ENCODE measurements around the gene SERPINB1. TPM values are rescaled to one million over a fixed set of nuclear protein-coding genes. Genes with fewer than 3 reads are reported as not detected.

SERPINB1 gene
- total and polyA plus RNA-seq, 10 of the 15 experiments (the other 5 are each of a cell fraction or from before 2014, with no cell fraction given), result 0.45 to 2.4 (median 0.83) TPM

GRCh38 chr6:2853769-2854395 lies 12.2 kb upstream of the SERPINB1 start:
- RAD21 ChIA-PET (ENCODE audit: unreplicated experiment), result interaction anchor here (0.6 to 6.6 kb wide), 8 partner anchors 8 to 78 kb away, joined by 3 to 92 read pairs (median 11); no protein-coding TSS in a partner anchor
- TF ChIP-seq IKZF1 (conservative IDR thresholded peaks at IDR 0.05), result peak; percentile 93
- peak; percentile 9; the same call in 1 of the 2 replicates for TF ChIP-seq IRF4 (IDR thresholded peaks at IDR 0.05; ENCODE audit: low read depth, low read length)
- peak in 2 of 3 experiments; percentile 21 to 31; a peak in 2 of 6 replicates for TF ChIP-seq CTCF (IDR thresholded peaks at IDR 0.05 in 2 of 3, conservative IDR thresholded peaks at IDR 0.05 in 1 of 3; ENCODE audit: control insufficient read depth in 2 of 3, extremely low read depth in 1 of 3, insufficient read depth in 1 of 3, low read depth in 3 of 3, low read length in 3 of 3)
- peak; percentile 70; the same call in 1 of the 2 replicates for TF ChIP-seq ZBED1 (IDR thresholded peaks at IDR 0.05; ENCODE audit: borderline replicate concordance)
- peak; percentile 37; the same call in 1 of the 2 replicates for TF ChIP-seq SMC3 (IDR thresholded peaks at IDR 0.05; ENCODE audit: borderline replicate concordance, low read length)
- TF ChIP-seq RELA (IDR thresholded peaks at IDR 0.05; ENCODE audit: borderline replicate concordance, partially characterized antibody), result peak; percentile 37
- no peak for TF ChIP-seq PAX5 (IDR thresholded peaks at IDR 0.05; ENCODE audit: borderline replicate concordance, low read depth, low read length)
- TF ChIP-seq STAT3 (IDR thresholded peaks at IDR 0.05; ENCODE audit: low read depth, low read length), result no peak; the same call in 1 of the 2 replicates
- peak; percentile 64 for TF ChIP-seq MEF2B (IDR thresholded peaks at IDR 0.05; ENCODE audit: partially characterized antibody, poor library complexity, severe bottlenecking)
- TF ChIP-seq PBX3 (IDR thresholded peaks at IDR 0.05; ENCODE audit: insufficient replicate concordance, low read depth, low read length), result peak; percentile 18
- TF ChIP-seq DPF2 (IDR thresholded peaks at IDR 0.05), result peak; percentile 96
- TF ChIP-seq GATAD2B (conservative IDR thresholded peaks at IDR 0.05; ENCODE audit: low read depth), result peak; percentile 76
- no peak for TF ChIP-seq CBX3 (IDR thresholded peaks at IDR 0.05; ENCODE audit: borderline replicate concordance, low read depth)
- TF ChIP-seq EED (IDR thresholded peaks at IDR 0.05; ENCODE audit: low read depth), result peak; percentile 86
- no peak for TF ChIP-seq YY1 (IDR thresholded peaks at IDR 0.05; ENCODE audit: low read depth, low read length)
- no peak for TF ChIP-seq GABPA (IDR thresholded peaks at IDR 0.05; ENCODE audit: low read depth)
- TF ChIP-seq SKIL (IDR thresholded peaks at IDR 0.05; ENCODE audit: low read depth, poor library complexity, severe bottlenecking), result peak; percentile 75
- TF ChIP-seq EP300 (IDR thresholded peaks at IDR 0.05; ENCODE audit: borderline replicate concordance in 1 of 2, control insufficient read depth in 1 of 2, low read depth in 2 of 2, low read length in 2 of 2), result peak; percentile 65 to 83; a peak in 3 of 4 replicates

More at GRCh38 chr6:2853769-2854395, 12.2 kb upstream of the SERPINB1 start:
- Histone ChIP-seq H3K4me2 (ENCODE audit: control insufficient read depth, insufficient read depth) (peak overlapping the region; percentile 83), H3K36me3 (ENCODE audit: control insufficient read depth in 2 of 2, insufficient read depth in 2 of 2, low read length in 1 of 2) (no peaks in the 10 kb centered on the region), H3K27ac (ENCODE audit: control insufficient read depth, insufficient read depth) (peak overlapping the region; percentile 81), H3K79me2 (ENCODE audit: control insufficient read depth, insufficient read depth, low read length) (no peaks in the 10 kb centered on the region), H3K4me1 (ENCODE audit: control insufficient read depth, insufficient read depth, low read length) (peaks cover 51% of the 10 kb centered on the region), H4K20me1 (ENCODE audit: control insufficient read depth, insufficient read depth) (no peaks in the 10 kb centered on the region), H3K9me3 (replicated peaks; ENCODE audit: control insufficient read depth, insufficient read depth, low read length) (peaks cover 2% of the 10 kb centered on the region; the same call in 1 of the 3 replicates), H3K4me3 (peak overlapping the region; percentile 38; the same call in 1 of the 2 replicates), H3K27me3 (replicated peaks in 1 of 2; ENCODE audit: control insufficient read depth in 2 of 2, insufficient read depth in 2 of 2, low read length in 1 of 2) (no peaks in the 10 kb centered on the region), H2AFZ (ENCODE audit: control insufficient read depth, low read depth, low read length) (peak overlapping the region; percentile 68), H3K9ac (ENCODE audit: control insufficient read depth, insufficient read depth, low read length) (peak overlapping the region; percentile 61; the same call in 1 of the 2 replicates)
- WGBS (ENCODE audit: insufficient coverage, insufficient replicate concordance, low lambda C conversion rate, missing lambda C conversion rate), result 1% methylated on average over 14 of the region's 14 CpGs
- no TSS peak for BruUV-seq (replicated peaks)
- DNase-seq (ENCODE audit: low read depth, low spot score) (peak; percentile 79), FAIRE-seq (peak; percentile 41), ATAC-seq (peak; percentile 47)
- in situ Hi-C loops (cut with MboI) (no loop called here), intact Hi-C loops (cut with micrococcal nuclease; ENCODE audit: unreplicated experiment) (loop anchor here (1.0 kb wide), 2 partner anchors 18 to 45 kb away; no protein-coding TSS in a partner anchor)
- ChIA-PET POLR2A (interaction anchor here (0.6 to 6.9 kb wide), 8 partner anchors 8 to 57 kb away, joined by 3 to 108 read pairs (median 4); partner anchors contain the start of gene SERPINB1), SMC1A (ENCODE audit: uncharacterized antibody, unreplicated experiment) (interaction anchor here (1.0 to 4.2 kb wide), 6 partner anchors 8 to 58 kb away, joined by 3 to 47 read pairs (median 23); no protein-coding TSS in a partner anchor), CTCF (interaction anchor here (1.0 to 6.8 kb wide), 7 partner anchors 8 to 63 kb away, joined by 3 to 55 read pairs (median 17); no protein-coding TSS in a partner anchor)
